SU-DHL-6 (cell line): ENCODE data around the gene SNX6.
"Not testable (repeated sequence)": the region's sequence is repeated elsewhere in the genome, so short reads cannot be mapped to it uniquely, and the experiment has no call there.

ENCODE experiments used
- H2AFZ ChIP-seq: fragments of 200-600 bp; sonication (generic); 2 replicates; pipeline ENCODE4 v1.6.1; 2014; ENCODE audit warnings: low read depth, mild to moderate bottlenecking, moderate library complexity, mixed read lengths, antibody characterized with exemption, low read length; ENCODE audit not compliant: severe bottlenecking
- H3F3A ChIP-seq: fragments of 200-600 bp; shearing (Covaris generic); 2 replicates; pipeline ENCODE4 v1.6.0; 2016; ENCODE audit warnings: antibody characterized with exemption, mild to moderate bottlenecking; ENCODE audit not compliant: insufficient read depth
- H3K27ac ChIP-seq: fragments of 200-600 bp; sonication (generic); 2 replicates; pipeline ENCODE4 v1.5.1; 2016; ENCODE audit warnings: low read depth, mild to moderate bottlenecking, low read length, moderate library complexity, mixed read lengths
- H3K27me3 ChIP-seq: fragments of 200-600 bp; sonication (generic), shearing (Covaris generic); 2 replicates; pipeline ENCODE4 v1.6.0; 2014; ENCODE audit warnings: mild to moderate bottlenecking, low read length
- H3K36me3 ChIP-seq: fragments of 200-600 bp; sonication (generic); 2 replicates; pipeline ENCODE4 v1.6.1; 2014; ENCODE audit warnings: mild to moderate bottlenecking, low read length, mixed read lengths
- H3K4me2 ChIP-seq: fragments of 300-600, 200-600 bp; shearing (Covaris generic), sonication (generic); 2 replicates; pipeline ENCODE4 v1.6.0; 2014; ENCODE audit warnings: low read length, low read depth, mild to moderate bottlenecking; ENCODE audit not compliant: poor library complexity, severe bottlenecking
- H3K4me3 ChIP-seq: fragments of 200-600 bp; sonication (generic); 2 replicates; pipeline ENCODE4 v1.5.1; 2014; ENCODE audit warnings: antibody characterized with exemption, low read length, mild to moderate bottlenecking, mixed read lengths; ENCODE audit not compliant: insufficient read depth, poor library complexity, severe bottlenecking
- H3K79me2 ChIP-seq: fragments of 200-600 bp; sonication (generic); 2 replicates; pipeline ENCODE4 v1.6.1; 2014; ENCODE audit warnings: mild to moderate bottlenecking, low read length, moderate library complexity; ENCODE audit not compliant: insufficient read depth
- H3K9ac ChIP-seq: fragments of 200-600 bp; sonication (generic); 2 replicates; pipeline ENCODE4 v1.7.0; 2014; ENCODE audit warnings: mild to moderate bottlenecking, low read length
- H3K9me2 ChIP-seq: fragments of 200-600 bp; sonication (generic); replicated peaks from 2 replicates; pipeline ENCODE4 v1.6.1; 2014; ENCODE audit warnings: low read length; ENCODE audit not compliant: insufficient read depth
- H3K9me3 ChIP-seq: fragments of 200-600 bp; sonication (generic); 2 replicates; pipeline ENCODE4 v1.6.1; 2014; ENCODE audit warnings: low read length, mixed read lengths; ENCODE audit not compliant: insufficient read depth
- H4K20me1 ChIP-seq: fragments of 200-600 bp; sonication (generic); 2 replicates; pipeline ENCODE4 v1.6.1; 2014; ENCODE audit warnings: low read depth, mild to moderate bottlenecking, antibody characterized with exemption, low read length, moderate library complexity, mixed read lengths
- EZH2phosphoT487 ChIP-seq: fragments of 200-600 bp; sonication (generic), shearing (Covaris generic); conservative IDR thresholded peaks from 2 replicates; pipeline ENCODE4 v1.6.1; 2018; ENCODE audit warnings: mild to moderate bottlenecking, antibody characterized with exemption, low read length, moderate library complexity, mixed read lengths
- TF ChIP-seq, protein P1 (sequence below): fragments of 200-600 bp; sonication (generic); IDR thresholded peaks from one replicate; pipeline ENCODE4 v1.5.1; 2017; ENCODE audit warnings: antibody characterized with exemption, mild to moderate bottlenecking, low read length, moderate library complexity; ENCODE audit not compliant: insufficient read depth, poor library complexity, severe bottlenecking

The SNX6 gene

DNA sequence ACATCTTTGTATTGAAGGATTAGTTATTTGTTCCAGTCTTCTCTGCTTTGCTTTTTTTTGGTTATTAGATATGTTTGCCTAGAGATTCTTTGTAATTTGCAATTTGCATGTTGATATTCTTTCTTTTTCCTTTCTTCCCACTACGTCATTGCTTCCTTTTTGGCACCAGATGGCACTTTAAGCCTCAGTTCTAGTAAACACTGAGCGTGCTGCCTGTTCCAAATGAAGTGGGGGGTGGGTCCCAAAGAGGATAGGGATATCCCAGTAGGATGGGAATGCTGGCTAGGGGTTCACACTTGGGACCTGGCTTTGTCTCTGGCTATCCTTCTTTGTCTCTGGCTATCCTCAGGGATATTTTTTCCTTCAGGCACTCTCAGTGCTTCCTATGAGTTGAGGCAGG is 107.5 kb downstream of the SNX6 start:
- Histone ChIP-seq H3F3A (no peaks in the 10 kb centered on the region), H3K36me3 (0 out of 2 replicates have a peak, but pooled peaks cover 5% of the 10 kb centered on the region), H3K79me2 (no peaks in the 10 kb centered on the region), H2AFZ (no peak overlapping the region), H4K20me1 (no peaks in the 10 kb centered on the region), H3K27me3 (no peaks in the 10 kb centered on the region), H3K9ac (no peak overlapping the region), H3K9me3 (no peaks in the 10 kb centered on the region), H3K4me3 (no peak overlapping the region), H3K9me2 (no peaks in the 10 kb centered on the region), H3K4me2 (no peak overlapping the region), H3K27ac (no peak overlapping the region)
- TF ChIP-seq, protein P1, sequence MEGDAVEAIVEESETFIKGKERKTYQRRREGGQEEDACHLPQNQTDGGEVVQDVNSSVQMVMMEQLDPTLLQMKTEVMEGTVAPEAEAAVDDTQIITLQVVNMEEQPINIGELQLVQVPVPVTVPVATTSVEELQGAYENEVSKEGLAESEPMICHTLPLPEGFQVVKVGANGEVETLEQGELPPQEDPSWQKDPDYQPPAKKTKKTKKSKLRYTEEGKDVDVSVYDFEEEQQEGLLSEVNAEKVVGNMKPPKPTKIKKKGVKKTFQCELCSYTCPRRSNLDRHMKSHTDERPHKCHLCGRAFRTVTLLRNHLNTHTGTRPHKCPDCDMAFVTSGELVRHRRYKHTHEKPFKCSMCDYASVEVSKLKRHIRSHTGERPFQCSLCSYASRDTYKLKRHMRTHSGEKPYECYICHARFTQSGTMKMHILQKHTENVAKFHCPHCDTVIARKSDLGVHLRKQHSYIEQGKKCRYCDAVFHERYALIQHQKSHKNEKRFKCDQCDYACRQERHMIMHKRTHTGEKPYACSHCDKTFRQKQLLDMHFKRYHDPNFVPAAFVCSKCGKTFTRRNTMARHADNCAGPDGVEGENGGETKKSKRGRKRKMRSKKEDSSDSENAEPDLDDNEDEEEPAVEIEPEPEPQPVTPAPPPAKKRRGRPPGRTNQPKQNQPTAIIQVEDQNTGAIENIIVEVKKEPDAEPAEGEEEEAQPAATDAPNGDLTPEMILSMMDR, result no peak
- TF ChIP-seq EZH2phosphoT487, result no peak

DNA sequence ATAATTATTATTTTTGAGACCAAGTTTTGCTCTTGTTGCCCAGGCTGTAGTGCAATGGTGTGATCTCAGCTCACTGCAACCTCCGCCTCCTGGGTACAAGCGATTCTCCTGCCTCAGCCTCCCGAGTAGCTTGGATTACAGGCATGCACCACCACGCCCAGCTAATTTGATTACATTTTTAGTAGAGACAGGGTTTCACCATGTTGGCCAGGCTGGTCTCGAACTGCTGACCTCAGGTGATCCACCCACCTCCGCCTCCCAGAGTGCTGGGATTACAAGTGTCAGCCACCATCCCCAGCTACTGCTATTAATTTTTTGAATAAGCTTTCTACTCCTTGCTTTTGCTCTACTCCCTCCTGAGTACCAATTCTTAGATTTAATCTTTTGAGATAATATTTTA is 108.9 kb downstream of the SNX6 start:
- not testable (repeated sequence) for H3K9me3 ChIP-seq, H3F3A ChIP-seq, H3K36me3 ChIP-seq, H3K4me3 ChIP-seq, H2AFZ ChIP-seq, H3K27ac ChIP-seq, H3K79me2 ChIP-seq, H3K27me3 ChIP-seq, H3K9ac ChIP-seq, H3K4me2 ChIP-seq, H4K20me1 ChIP-seq, H3K9me2 ChIP-seq

DNA sequence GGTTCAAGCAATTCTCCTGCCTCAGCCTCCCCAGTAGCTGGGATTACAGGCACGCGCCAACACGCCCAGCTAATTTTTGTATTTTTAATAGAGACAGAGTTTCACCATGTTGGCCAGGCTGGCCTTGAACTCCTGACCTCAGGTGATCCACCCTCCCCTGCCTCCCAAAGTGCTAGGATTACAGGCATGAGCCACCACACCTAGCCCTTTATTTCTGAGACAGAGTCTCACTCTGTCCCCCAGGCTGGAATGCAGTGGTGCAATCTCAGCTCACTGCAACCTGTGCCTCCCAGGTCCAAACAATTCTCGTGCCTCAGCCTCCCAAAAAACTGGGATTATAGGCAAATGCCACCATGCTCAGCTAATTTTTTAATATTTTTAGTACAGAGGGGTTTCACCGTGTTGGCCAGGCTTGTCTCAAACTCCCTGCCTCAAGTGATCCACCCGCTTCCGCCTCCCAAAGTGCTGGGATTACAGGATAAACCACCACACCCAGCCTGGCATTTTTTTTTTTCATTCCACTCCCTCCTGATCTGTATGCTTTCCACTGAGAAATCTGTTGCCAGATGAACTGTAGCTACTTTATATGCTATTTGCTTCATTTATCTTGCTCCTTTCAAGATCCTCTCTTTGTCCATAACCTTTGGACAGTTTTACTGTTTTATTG is 109.5 kb downstream of the SNX6 start:
- not testable (repeated sequence) for H3K9ac ChIP-seq, H3K9me3 ChIP-seq, H3K27me3 ChIP-seq, H3K27ac ChIP-seq, H3K4me2 ChIP-seq, H3K4me3 ChIP-seq, H3F3A ChIP-seq, H4K20me1 ChIP-seq, H3K36me3 ChIP-seq, H2AFZ ChIP-seq, H3K9me2 ChIP-seq, H3K79me2 ChIP-seq
